RCC 7860 (cell line): Measurements from ENCODE around the gene RARB.

Experiments
- DNase-seq: peaks from one replicate; pipeline ENCODE4 v3.0.0-alpha.2; 2015; ENCODE audit warnings: low spot score
- FAIRE-seq: peaks from 2 replicates; lab custom pipeline; 2012; peaks lifted over from hg19 to GRCh38; lab: Jason Lieb, UNC

Gene RARB

GRCh38 chr3:25420885-25421284 lies 7.2 kb upstream of the RARB start:
- no peak for FAIRE-seq
- no peak for DNase-seq

GRCh38 chr3:25421747-25422146 lies 6.3 kb upstream of the RARB start:
- FAIRE-seq (no peak), DNase-seq (no peak)

GRCh38 chr3:25423780-25424588 lies 4.1 kb upstream of the RARB start:
- FAIRE-seq: no peak
- no peak for DNase-seq

GRCh38 chr3:25424614-25425013 lies 3.4 kb upstream of the RARB start:
- no peak for DNase-seq
- no peak for FAIRE-seq

GRCh38 chr3:25426408-25426807 lies 1.7 kb upstream of the RARB start:
- no peak for FAIRE-seq
- no peak for DNase-seq

GRCh38 chr3:25427155-25427554 lies 908 bp upstream of the RARB start:
- FAIRE-seq: no peak
- DNase-seq: no peak

GRCh38 chr3:25427563-25427941 lies 511 bp upstream of the RARB start:
- no peak for FAIRE-seq
- DNase-seq: no peak

- FAIRE-seq (no peak), DNase-seq (no peak)
Measured at GRCh38 chr3:25428789-25429335, 799 bp downstream of the RARB start.

GRCh38 chr3:25429361-25430286 lies 1.6 kb downstream of the RARB start:
- DNase-seq (no peak), FAIRE-seq (no peak)

GRCh38 chr3:25430287-25430934 lies 2.3 kb downstream of the RARB start:
- FAIRE-seq: no peak
- no peak for DNase-seq

GRCh38 chr3:25430935-25431770 lies 3.1 kb downstream of the RARB start:
- FAIRE-seq (no peak), DNase-seq (no peak)

GRCh38 chr3:25432176-25432720 lies 4.2 kb downstream of the RARB start:
- DNase-seq: no peak
- no peak for FAIRE-seq

GRCh38 chr3:25433106-25433505 lies 5.0 kb downstream of the RARB start:
- FAIRE-seq: no peak

GRCh38 chr3:25433868-25434267 lies 5.8 kb downstream of the RARB start:
- FAIRE-seq (no peak), DNase-seq (no peak)

More at GRCh38 chr3:25433106-25433505, 5.0 kb downstream of the RARB start:
- DNase-seq: no peak

- FAIRE-seq (no peak), DNase-seq (no peak)
Measured at GRCh38 chr3:25437953-25438352, 9.9 kb downstream of the RARB start.

GRCh38 chr3:25438791-25439555 lies 10.9 kb downstream of the RARB start:
- FAIRE-seq (no peak), DNase-seq (no peak)

- DNase-seq: no peak
- no peak for FAIRE-seq
Measured at GRCh38 chr3:25441234-25441856, 13.3 kb downstream of the RARB start.

GRCh38 chr3:25442486-25442885 lies 14.4 kb downstream of the RARB start:
- DNase-seq (no peak), FAIRE-seq (no peak)

- DNase-seq (no peak), FAIRE-seq (no peak)
Measured at GRCh38 chr3:25444273-25444672, 16.2 kb downstream of the RARB start.
